Measurements from ENCODE around the gene DNTT.

Gene DNTT

DNA sequence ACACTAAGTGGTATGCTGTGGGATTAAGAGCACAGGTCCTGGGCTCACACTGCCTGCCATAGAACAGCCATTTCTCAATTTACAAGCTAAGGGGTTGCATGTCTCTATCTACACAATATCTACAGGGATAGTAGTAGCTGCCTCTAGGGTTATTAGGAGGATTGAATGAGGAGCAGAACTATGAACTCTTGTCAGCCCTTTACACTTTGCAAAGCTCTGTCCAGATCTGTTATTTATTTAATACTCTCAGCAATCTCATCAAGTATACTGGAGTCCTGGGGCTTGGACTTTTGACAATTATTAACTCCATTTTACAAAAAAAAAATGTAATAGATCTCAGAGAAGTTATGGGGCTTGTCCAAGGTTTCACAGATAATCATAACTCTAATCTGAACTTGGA is 47.8 kb downstream of the DNTT start:
- no peak for DNase-seq

DNA sequence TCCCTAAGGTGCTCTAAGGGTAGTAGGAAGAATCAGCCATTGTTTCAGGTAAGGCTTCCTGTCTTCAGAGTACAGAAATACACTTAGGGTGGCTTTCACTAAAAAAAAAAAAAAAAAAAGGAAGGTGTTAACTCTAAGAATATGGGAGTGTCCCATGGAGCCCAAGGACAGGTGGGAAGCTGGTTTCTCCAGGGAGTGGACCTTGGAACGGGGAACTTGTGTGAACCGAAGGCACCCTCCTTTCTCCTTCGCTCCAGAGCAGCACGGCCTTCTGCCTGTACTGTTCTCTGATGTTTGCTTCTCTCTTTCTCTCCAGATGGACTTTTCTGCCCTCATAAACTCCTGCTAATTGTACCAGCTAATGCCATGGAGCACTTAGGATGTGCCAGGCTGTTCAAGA is 48.3 kb downstream of the DNTT start:
- no peak for DNase-seq

DNA sequence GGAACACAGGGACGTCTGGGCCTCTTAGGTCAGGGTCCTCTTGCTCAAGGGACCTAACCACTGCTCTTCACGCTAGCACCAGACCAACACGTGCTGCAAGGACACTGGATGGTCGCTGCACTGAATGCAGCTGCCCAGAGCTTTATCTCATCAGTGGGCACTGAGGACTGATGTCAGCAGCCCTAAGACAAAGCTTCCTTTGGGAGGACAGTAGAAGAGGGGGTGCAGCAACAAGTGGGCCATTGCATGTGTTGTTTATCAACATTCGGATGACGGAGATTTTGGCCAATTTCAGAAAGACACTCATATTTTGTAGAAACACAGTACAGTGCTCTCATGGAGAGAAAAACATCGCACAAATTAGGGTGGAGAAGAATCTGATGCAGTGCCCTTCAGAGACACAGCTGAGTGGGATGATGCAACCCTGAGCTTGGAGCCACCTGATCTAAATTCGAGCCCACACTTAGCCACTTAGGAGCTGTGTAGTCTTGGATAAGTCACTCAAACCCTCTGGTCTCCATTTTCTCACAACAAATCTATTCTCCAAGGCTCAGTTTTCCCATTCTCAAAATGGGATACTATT is 52.9 kb downstream of the DNTT start:
- DNase-seq = no peak

DNA sequence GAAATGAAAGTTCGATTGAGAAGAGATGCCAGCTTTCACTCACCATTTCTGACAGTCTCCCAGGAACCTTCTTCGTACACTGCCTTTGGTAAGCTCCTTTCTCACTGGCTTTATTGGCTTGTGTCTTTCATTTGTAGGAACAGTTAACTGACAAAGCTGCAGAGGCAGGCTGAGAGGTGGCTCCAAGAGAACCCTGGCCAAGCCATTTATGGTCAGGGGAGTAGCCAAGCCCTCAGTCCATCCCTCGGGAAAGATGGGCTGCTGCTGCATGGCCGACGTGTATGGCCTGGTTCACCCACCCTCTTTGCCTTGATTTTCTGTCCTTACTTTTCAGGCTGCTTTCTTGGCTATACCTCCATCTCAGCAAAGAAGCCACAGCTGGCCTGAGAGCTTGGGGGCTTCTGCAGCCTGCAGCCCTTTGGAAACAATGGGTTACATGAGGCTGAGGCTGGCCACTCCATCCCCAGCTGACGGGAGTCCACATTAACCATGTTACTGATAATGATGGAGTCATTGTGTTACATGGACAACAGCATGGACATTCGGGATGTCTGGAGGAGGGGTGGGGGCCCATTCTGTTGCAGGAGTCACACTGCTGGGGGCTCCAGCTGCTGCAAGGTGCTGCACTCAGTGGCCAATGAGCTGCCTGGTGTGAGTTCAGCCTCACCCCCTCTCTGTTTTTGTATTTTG is 54.8 kb downstream of the DNTT start, which contains the start of gene OPALIN:
Gene OPALIN (minus strand): TSS at position 152 of the 690 bp plus-strand sequence. CDS start 106 bp downstream, at position 46.
- DNase-seq = no peak

DNA sequence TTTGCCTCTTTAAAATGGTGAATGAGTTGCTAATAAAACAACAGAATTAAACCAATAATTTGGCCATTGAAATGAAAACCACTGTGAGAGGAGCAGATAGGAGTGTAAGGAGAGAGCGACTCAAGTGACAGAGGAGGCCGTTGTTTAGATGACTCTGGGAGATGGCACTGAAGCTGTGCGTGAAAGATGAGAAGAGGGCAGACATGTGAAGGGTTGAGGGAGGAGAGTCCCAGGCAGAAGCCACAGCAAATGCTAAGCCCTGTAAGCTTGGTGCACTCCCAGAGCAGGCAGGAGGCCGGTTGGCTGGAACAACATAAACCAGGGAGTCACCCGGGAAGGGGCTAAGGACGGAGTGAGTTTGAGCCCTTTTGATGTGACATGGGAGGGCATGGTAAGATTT is 55.4 kb downstream of the DNTT start:
- DNase-seq = no peak

DNA sequence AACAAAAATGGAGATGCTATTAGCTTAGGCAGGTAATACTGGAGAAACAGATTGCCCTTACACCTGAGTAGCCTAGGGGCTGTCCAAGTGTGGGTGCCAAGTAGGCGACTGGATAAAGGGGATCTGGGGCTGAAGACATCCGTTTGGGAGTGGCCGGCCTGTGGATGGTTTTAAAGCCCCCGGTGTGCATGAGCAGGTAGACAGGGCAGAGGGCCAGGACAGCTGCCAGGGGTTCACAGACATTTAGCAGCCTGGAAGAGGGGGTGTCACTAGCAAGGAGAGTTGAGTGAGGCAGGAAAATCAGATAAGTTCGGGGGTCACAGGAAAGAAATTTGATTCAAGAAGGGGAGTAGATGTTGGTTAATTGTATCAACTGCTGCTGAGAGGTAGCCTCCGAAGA is 56.1 kb downstream of the DNTT start:
- DNase-seq = no peak

DNA sequence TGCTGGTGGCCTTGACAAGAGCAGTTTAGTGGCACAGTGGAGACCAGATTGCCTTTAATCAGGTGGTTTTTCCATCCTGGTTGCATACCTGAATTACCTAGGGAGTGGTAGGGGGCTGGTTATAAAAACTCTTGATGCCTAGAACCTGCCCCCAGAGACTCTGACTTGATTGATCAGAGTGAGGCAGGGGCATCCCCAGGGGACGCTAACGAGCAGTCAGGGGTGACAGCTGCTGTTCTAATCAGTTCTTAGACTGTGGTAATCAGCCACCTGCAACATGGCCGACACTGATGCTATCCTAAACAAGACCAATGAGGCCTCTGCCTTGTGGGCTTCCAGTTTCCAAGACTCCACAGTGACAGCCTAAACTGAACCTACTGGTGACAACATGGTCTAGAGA is 56.5 kb downstream of the DNTT start:
- DNase-seq = no peak

DNA sequence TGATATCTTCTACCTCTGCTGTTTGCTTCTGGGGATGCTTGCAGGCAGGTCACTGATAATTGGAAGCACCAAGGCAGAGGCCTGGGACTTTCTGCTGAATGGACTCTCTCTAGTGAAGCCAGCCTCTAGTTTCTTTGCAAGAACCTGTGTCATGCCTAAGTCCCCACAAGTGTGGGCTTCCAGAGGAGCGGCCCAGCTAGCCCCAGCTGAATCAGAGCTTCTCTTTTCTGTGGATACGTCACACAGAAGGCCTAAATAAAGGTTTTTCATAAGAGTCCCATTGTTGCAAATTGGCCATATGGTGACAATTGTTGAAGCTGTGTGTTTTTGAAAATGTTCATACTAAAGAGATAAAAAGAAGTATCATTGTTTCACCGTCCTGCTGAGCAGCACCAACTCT is 61.3 kb downstream of the DNTT start:
- DNase-seq = no peak

DNA sequence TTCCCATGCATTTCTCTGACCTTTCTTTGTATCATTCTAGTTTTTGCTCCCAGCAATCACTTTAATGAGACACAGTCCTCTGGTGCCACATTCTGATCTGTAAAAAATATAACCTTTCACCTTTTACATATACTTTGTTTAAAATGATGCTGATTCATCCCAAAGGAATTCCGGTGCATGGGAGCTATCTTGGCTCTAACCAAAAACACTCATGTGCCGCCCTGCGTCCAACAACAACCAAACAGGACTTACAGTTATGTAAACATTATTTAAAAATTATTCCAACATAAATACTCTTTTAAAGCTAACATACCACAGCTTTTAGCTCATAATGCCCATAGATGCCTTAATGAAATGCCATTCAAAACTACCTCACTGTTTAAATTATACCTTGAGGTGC is 62.3 kb downstream of the DNTT start:
- DNase-seq = no peak

DNA sequence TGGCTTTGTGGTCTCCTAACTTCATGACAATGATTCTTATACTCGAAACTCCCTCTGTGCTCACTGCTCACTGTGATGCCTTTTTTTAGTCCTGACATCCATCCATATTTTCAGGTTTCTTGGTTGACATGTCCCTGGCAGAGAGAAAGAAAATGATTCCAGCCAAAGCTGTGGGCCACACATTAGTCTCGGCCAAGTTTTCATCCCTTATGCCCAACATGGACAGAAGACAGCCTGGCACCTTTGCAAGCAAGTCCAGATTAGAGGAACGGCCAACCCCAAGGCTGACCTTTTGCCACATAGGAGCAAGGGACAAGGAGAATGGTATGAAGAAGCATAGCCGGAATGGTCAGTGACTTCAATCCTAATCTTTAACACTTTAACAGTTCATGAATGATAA is 63.2 kb downstream of the DNTT start:
- no peak for DNase-seq

DNA sequence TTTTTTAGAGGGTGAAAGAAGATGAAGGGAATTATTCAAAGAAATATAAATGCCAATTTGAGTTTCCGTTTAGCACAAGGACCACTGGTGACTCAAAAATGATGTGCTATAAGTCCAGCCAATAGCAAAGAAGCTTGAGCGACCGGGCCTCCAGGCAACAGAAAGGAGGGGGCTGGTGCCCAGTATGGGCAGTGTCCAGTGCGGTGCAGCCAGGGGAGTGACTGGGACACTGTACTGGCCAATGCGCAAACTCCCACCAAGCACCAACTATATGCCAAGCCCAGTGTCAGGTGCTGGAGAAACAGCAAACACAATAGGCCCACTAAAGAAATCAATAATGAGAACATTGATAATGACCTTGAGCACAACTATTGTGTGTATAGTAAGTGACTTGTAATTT is 64.7 kb downstream of the DNTT start:
- no peak for DNase-seq

DNA sequence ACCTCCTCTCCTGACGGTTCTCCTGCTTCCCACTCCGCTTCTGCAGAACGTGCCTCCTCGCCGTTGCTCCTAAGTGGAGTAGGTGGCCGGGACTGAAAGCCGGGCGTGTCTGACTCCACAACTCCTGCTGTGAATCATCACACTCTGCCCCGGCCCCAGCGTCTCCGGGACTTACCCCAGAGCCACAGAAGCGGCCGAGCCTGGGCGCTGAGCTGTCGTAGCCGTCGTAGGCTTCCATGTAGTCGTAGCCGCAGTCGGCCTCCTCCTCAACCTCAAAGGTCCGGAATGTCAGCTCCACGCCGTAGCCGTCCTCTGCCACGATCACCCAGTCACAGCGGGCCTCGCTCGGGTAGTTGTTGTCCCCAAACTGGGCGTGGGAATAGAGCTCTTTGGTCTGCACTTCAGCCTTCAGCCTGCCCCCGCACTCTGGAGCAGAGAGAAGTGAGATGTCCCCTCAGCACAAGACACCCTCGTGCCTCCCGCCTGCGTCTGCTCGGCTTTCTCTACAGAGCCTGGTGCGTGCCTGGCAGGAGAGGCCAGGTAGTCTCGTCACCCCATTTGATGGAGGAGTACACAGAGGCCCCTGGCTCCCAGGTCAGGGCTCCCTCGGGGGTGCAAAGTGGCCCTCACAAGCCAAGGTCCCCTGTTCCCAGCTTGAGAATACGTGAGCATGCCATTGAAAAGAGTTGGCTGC is 65.8 kb downstream of the DNTT start:
- DNase-seq = no peak

DNA sequence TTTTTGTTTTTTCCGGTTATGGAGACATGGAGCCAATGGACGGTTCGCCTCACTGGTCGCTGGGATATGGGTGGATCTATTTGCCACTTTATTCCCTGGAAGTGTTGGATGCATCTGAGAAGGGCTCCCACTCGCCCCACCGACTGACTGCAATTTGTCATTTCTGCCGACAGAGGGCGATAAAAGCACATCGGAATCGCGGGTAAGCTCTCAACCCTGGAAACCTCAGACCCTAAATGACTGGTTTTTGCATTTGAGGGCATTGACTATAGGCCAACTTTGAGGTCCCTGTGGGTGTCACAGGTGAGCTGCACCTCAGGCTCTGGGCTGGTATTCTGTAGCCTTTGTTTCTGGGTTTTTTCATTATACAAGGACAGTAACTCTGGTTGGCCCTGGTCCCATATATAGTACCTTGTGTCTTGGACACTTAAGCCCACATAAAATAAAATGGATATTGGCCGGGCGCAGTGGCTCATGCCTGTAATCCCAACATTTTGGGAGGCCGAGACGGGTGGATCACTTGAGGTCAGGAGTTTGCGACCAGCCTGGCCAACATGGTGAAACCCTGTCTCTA is 66.4 kb downstream of the DNTT start:
- DNase-seq = peak; percentile 15

DNA sequence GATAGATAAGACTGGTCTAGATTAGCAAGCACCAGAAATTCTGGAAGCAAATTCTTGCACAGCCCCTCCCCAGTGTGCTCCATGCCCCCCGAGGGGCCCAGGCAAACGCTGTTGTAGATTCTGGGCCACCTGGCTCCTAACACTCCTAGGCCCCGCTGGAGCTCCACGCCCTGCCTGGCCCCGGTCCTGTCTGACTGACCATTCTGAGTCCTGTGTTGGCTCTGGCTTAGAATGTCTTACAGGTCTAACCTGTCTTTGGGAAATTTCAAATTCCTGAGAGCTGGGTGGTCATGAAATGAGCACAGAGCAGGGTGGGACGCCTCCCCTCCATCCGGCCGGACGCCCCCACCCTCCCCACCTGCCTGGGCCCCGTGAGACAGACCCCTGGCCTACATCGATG is 67.1 kb downstream of the DNTT start:
- DNase-seq = no peak

DNA sequence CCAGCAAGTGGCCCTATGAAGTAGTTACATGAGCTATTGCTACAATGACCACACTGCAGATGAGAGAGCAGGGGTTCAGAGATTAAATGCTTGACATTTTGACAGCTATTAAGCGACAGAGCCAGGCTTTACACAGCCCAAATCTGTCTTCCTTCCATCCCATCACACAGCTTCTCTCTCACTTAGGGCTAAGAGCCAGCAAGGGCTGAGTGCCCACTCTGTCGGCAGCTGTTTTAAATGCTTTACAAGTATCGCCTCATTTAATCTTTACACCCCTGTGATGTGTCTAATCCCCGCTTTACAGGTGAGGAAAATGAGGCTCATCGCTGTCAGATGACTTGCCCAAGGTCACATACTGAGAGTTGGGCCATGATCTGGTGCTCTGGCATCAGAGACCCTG is 69.8 kb downstream of the DNTT start:
- DNase-seq = no peak

DNA sequence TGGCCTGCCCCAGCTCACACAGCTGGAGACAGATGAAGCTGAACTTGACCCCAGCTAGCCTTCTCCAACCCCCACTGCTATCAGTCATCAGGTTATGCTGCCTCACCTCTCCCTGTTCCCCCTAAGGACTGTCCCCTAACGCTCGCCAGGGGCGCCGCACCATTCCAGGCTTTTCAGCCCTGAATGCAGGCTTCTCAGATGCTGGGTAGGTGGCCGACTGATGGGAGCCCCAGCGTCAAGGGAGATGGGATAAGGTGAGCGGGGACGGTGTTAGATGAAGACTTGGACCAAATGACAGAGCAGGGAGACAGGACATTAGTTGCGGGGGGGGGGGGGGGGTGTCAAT is 70.4 kb downstream of the DNTT start:
- no peak for DNase-seq

DNA sequence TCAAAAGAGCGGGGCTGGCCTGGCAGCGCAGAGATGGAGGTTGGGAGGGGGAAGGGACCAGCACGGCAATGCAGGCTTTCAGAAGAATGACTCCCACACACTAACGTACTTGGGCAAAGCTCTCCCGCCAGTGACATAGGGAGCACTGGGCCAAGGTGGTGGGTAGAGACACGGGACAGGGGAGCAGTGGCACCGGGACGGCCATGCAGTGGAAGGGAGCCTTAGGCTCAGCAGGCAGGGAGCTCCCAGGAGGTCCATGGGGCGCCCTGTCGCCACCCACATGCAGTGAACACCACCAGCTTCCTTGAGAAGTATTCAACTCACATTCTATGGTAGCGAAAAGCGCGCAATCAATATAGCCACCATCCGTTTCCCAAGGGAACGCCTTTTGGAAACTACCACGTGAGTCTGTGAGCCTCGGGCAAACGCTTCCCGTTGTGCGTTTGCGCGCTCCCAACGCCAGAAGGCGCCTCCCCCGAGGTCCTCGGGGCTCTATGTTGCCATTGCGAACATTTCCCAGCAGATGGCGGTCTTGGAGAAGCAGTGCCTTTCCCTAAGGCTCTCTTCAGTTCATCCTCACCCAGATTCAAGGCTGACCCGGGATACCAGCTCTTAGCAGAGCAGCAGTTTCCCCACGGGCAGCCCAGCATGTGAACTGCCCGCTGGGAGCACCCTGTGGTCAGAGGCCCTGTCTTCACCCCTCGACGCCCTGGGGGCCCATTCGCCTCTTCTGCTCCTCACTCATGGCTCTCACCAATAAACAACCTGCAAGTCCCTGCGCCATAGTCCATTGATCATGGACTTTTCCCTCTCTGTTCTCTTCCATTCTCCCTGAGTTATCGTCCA is 71.0 kb downstream of the DNTT start:
- DNase-seq = peak; percentile 48

DNA sequence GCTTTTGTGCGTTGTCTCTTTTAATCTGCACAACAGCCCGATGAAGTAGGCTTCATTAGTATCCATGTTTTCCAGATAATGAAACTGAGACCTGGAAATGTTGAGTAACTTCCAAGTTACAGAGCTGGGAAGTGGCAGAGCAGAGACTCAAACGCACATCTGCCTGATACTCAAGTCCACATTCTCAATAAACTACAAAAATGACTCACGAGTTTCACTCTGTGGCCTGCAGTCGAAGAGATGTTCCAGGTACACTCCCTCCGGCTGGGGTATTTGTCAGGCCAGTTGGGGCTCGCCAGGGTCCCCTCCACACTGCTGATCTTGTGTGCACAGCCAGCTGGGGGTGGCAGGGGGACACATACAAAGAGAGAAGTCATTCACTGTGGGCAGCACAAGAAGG is 72.2 kb downstream of the DNTT start:
- DNase-seq = no peak

DNA sequence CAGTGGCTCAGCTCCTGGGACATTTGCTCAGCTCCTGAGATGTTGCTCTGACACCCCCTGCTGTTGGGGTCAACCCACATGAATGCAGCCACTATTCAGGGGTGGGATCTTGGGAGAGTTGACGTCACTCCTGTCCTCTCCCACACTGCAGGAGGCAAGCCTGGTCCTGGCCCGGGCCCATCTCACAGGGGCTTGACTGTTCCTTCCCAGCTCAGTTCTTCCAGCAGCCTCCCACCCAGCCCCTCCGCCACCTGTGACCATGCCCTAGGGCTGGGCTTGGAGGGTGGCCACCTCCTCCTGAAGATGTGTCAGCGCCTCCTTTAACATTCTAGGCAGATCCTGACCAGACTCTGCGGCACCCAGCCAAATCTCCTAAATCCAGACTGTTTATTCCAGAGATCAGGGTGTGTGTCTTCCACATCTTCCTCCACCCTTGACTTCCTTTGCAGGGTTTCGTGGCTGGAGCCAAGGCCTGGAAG is 73.6 kb downstream of the DNTT start:
- DNase-seq = no peak

DNA sequence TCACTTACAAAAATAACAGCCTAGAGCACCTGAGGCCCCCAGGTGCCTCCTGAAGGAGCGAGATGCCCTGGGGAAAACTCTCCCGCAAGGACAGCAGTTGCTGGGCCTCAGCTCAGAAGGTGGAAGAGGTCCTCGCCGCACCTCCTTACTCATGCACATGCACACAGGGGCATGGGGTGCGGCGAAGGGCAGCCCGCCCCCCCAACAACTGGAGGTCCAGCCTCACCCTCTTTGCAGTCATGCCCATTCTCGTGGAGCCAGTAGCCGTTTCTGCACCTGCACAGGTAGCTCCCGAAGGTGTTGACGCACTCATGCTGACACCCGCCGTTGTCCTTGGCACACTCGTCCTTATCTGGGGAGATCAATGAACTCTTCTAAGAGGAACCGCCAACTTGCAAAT is 74.5 kb downstream of the DNTT start:
- DNase-seq = no peak

DNA sequence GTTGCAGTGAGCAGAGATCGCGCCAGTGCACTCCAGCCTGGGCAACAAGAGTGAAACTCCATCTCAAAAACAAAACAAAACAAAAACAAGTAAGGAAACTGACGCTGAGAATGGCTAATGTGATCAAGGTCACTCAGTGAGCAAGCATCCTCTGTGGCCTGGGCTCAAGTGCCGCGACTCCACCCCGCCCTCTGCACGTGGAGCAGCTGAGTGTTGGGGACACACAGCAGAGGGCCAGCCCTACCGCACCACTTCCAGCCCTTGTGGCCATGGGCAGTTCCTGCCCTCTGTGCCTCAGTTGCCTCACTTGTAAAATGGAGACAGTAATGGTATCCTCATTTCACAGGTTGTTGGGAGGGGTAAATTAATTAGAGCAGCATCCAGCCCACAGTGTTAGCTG is 75.5 kb downstream of the DNTT start:
- no peak for DNase-seq

DNA sequence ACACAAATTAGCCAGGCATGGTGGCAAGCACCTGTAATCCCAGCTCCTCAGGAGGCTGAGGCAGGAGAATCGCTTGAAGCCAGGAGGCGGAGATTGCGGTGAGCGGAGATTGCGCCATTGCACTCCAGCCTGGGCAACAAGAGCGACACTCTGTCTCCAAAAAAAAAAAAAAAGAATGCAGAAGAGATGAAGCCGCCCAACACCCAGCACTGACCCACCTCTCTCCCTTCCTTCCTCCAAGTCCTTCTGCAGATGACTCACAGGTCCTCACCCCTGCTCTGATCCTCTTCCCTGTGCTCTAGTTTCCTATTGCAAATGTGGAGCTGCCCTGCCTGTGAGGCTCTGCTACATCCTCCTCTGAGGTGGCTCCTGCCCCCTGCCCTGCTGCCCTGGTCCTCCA is 76.6 kb downstream of the DNTT start:
- DNase-seq = no peak

DNA sequence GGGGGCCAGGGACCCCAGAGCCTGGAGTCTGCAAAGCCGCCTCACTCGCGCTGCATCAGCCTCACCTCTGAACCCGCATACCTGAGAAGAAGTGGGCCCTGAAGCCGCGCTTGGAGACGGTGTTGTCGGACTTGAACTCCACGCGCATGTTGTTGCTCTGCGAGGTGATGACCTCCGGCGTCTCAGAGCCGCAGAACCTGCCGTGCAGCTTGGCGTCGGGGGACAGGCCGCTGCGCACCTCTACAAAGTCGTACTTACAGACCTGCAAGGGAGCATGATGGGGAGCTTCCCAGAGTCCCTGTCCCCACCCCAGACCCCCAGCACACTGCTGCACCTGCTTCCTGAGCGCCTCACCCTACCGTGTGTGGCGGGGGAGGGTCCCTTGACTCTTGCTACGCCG is 80.3 kb downstream of the DNTT start:
- no peak for DNase-seq

Data from central memory CD4-positive, alpha-beta T cell (primary cell).